Right lobe of liver (tissue), 4 donors: Measurements from ENCODE around the gene VKORC1L1.

Experiments used
- CTCF ChIP-seq, 4 donors: fragments of 200-600 bp in 3 of 4; fragments of 450-650 bp in 1 of 4; IDR thresholded peaks; one replicate each; pipeline versions ENCODE4 v1.5.1 to v1.8.0; 2016 to 2022; ENCODE audit warnings: antibody characterized with exemption in 4 of 4, mild to moderate bottlenecking in 2 of 4
- POLR2A ChIP-seq: fragments of 450-650 bp; IDR thresholded peaks from one replicate; pipeline ENCODE4 v1.6.1; 2017; ENCODE audit warnings: antibody characterized with exemption, mild to moderate bottlenecking
- donor health status: DM: no; HTN: no; CAD: no.
- donor health status: DM: no; HTN: no; CAD: no.
- donor health status: DM: no; HTN: yes; CAD: no.

DNA sequence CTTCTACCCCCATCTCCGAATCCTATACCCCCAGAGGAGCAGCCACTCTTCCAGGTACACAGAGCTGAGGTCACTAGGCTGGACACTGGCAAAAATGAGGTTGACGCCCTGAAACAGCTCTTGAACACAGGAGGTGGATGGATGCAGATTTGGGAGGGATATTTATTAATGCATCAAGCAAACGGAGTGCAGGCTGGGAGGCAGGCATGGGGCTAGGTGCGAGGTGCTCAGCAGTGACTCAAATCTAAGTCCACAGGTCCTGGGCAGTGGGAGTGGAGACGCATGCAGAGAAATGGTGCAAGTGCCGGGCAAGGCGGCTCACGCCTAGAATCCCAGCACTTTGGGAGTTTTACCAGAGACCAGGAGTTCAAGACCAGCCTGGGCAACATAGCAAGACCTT is 98.1 kb downstream of the VKORC1L1 start:
- TF ChIP-seq POLR2A (no peak), CTCF (IDR thresholded peaks at IDR 0.05) (no peak)
